Muscle layer of duodenum (tissue), 2 donors: Measurements from ENCODE around the gene FOXO3.

Experiments
- H3K27ac ChIP-seq: one replicate; pipeline ENCODE4 v1.7.0; 2013; ENCODE audit warnings: mild to moderate bottlenecking, low read length
- H3K27me3 ChIP-seq: one replicate; pipeline ENCODE4 v1.7.0; 2013; ENCODE audit warnings: low read depth, mild to moderate bottlenecking, control low read depth, low read length
- H3K36me3 ChIP-seq, 2 donors: one replicate each; pipeline ENCODE4 v1.7.0; 2013; ENCODE audit warnings: low read length in 2 of 2, control low read depth in 1 of 2, mild to moderate bottlenecking in 1 of 2; ENCODE audit not compliant: insufficient read depth in 2 of 2, control insufficient read depth in 1 of 2
- H3K4me1 ChIP-seq, 2 donors: one replicate each; pipeline ENCODE4 v1.7.0; 2013; ENCODE audit warnings: low read length in 2 of 2, mild to moderate bottlenecking in 2 of 2, control low read depth in 1 of 2, moderate library complexity in 1 of 2; ENCODE audit not compliant: insufficient read depth in 2 of 2, control insufficient read depth in 1 of 2
- H3K4me3 ChIP-seq, 2 donors: one replicate each; pipeline ENCODE4 v1.7.0; 2013; ENCODE audit warnings: low read length in 2 of 2, low read depth in 1 of 2, mild to moderate bottlenecking in 1 of 2
- H3K9me3 ChIP-seq, 2 donors: one replicate each; pipeline ENCODE4 v1.7.0; 2013; ENCODE audit warnings: low read length in 2 of 2, control low read depth in 1 of 2, mild to moderate bottlenecking in 1 of 2; ENCODE audit not compliant: control insufficient read depth in 1 of 2
- donor health status: healthy.

The FOXO3 gene

DNA sequence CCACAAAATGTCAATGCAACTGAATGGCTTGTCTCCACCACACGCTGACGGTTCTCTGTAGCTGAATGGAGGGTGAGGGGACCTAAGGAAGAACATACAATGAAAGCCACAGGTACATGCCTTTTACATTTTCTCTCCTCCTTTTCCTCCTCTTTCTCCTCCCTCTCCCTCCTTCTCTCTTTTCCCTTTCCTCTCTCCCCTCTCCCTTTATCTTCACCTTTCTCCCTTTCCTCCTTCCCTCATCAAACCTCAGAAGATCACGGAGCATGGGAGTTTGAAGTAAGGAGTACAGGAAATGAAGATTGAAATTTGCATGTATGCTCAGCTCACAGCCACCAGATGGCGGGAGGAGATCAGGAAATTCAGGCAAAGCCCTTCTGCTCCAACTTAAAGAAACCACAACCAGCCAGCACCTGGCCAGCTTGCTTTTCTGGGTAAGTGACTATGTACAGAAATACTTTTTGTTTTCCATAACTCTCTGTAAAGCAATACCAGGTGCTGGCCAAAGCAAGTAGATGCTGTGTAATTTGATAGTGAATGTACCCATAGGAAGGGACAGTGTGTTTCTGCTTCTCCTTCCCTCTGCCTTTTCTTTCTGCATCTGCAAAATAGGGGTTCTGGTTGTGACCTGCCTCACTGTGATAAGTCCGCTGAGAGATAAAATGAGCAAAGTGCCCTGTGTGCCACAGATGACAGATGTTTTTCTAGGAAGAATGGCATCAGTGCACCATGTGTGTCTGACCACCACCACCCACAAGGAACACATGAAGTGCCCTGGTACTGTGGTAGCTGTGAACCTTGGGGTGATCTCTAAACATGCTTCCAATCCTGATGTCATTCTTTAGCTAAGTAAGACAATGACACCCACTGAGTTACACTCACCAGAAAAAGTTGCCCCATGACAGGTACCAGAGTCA, 18.6 kb upstream of the FOXO3 start:
- Histone ChIP-seq H3K36me3 (no peaks in the 10 kb centered on the region), H3K27ac (no peak overlapping the region), H3K4me3 (peak overlapping the region in 1 of 2 donors; percentile 9), H3K4me1 (no peaks in the 10 kb centered on the region), H3K27me3 (no peaks in the 10 kb centered on the region), H3K9me3 (no peaks in the 10 kb centered on the region)

DNA sequence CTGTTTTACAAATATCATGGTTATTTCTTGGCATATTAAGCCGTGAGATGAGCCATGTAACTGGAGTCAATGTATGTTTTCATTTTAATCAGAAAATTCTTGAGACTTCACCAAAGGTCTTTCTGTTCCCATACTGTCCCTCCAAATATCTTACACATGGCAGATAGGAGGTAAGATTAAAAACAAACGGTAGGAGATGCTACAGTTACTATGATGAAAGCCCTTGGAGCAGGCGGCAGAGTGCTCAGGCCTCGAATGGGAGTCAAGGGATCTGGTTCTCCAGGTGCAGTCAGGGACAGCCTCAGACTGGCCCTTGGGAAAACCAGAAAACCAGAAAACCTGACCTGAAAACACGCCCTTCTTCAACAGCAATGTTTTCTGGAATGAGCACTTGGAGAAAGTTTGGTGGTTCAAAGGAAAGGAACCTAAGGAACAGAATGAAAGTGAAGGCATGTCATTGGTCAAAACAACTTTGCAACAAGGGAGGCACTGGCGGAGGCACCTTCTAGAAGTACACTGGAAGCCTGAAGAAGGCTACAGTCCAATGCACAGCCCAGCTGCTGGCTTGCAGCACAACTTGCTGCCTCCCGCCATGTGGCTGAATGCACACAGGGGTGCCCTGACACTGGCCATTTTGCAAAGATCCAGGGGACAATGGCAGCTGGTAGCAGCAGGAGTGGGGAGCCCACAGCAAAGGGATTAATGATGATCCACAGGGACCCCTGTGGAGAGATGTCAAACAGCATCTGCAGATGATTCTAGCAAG, 17.4 kb upstream of the FOXO3 start:
- H3K36me3 ChIP-seq, result no peaks in the 10 kb centered on the region
- H3K27me3 ChIP-seq, result no peaks in the 10 kb centered on the region
- no peak overlapping the region for H3K27ac ChIP-seq
- H3K4me3 ChIP-seq, result no peak overlapping the region
- no peaks in the 10 kb centered on the region for H3K4me1 ChIP-seq
- no peaks in the 10 kb centered on the region for H3K9me3 ChIP-seq

DNA sequence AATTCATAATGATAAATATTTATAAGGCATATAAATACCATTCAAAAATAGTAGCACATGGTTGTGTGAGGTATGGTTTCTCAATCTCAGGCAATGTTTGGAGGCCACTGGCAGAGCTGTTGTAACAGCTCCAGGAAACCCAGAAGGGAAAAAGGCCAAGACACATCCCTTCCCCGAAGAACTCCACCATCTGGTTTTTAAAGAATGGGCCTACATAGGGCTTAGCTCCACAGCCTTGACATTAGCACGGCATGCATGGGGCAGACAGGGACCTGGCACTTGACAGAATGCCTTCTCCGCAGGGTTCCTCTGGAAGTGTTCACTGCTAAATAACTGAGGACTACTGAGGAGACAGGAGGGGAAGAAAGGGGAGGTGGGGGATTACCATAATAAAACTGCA, 16.1 kb upstream of the FOXO3 start:
- no peaks in the 10 kb centered on the region for H3K4me1 ChIP-seq
- no peaks in the 10 kb centered on the region for H3K9me3 ChIP-seq
- no peak overlapping the region for H3K4me3 ChIP-seq
- H3K36me3 ChIP-seq, result no peaks in the 10 kb centered on the region
- no peaks in the 10 kb centered on the region for H3K27me3 ChIP-seq
- no peak overlapping the region for H3K27ac ChIP-seq

- H3K4me1 ChIP-seq, result no peaks in the 10 kb centered on the region
- no peaks in the 10 kb centered on the region for H3K36me3 ChIP-seq
- no peak overlapping the region for H3K4me3 ChIP-seq
- H3K27me3 ChIP-seq, result no peaks in the 10 kb centered on the region
- no peak overlapping the region for H3K27ac ChIP-seq
- no peaks in the 10 kb centered on the region for H3K9me3 ChIP-seq
Measured at GRCh38 chr6:108546079-108547049, 14.4 kb upstream of the FOXO3 start.

- Histone ChIP-seq H3K27ac (no peak overlapping the region), H3K36me3 (no peaks in the 10 kb centered on the region), H3K4me1 (no peaks in the 10 kb centered on the region), H3K9me3 (no peaks in the 10 kb centered on the region), H3K27me3 (no peaks in the 10 kb centered on the region), H3K4me3 (no peak overlapping the region)
Measured at GRCh38 chr6:108549241-108549640, 11.5 kb upstream of the FOXO3 start.

- no peaks in the 10 kb centered on the region for H3K36me3 ChIP-seq
- H3K27me3 ChIP-seq, result no peaks in the 10 kb centered on the region
- no peaks in the 10 kb centered on the region for H3K4me1 ChIP-seq
- H3K27ac ChIP-seq, result no peak overlapping the region
- no peaks in the 10 kb centered on the region for H3K9me3 ChIP-seq
- no peak overlapping the region for H3K4me3 ChIP-seq
Measured at GRCh38 chr6:108549741-108550140, 11.0 kb upstream of the FOXO3 start.

DNA sequence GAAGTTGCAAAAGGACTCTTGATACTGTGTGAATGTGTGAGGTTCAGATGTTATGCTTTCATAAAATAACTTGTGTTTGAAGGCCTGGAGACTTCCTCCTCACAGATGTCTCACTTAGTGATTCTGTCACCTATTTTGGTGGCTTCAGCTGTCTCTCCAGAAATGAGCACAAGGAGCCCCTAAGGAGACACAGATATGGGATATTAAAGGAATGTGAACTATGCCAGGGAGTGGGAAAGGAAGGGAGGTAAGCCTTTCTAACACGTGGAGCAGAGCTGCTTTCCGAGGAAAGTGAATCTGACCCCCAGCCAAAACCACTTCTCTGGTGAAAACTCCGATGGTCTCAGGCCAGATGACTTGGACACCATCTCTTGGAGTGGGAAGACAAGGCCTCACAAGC, 10.5 kb upstream of the FOXO3 start:
- Histone ChIP-seq H3K9me3 (no peaks in the 10 kb centered on the region), H3K4me1 (no peaks in the 10 kb centered on the region), H3K36me3 (no peaks in the 10 kb centered on the region), H3K27ac (no peak overlapping the region), H3K27me3 (no peaks in the 10 kb centered on the region), H3K4me3 (no peak overlapping the region)

DNA sequence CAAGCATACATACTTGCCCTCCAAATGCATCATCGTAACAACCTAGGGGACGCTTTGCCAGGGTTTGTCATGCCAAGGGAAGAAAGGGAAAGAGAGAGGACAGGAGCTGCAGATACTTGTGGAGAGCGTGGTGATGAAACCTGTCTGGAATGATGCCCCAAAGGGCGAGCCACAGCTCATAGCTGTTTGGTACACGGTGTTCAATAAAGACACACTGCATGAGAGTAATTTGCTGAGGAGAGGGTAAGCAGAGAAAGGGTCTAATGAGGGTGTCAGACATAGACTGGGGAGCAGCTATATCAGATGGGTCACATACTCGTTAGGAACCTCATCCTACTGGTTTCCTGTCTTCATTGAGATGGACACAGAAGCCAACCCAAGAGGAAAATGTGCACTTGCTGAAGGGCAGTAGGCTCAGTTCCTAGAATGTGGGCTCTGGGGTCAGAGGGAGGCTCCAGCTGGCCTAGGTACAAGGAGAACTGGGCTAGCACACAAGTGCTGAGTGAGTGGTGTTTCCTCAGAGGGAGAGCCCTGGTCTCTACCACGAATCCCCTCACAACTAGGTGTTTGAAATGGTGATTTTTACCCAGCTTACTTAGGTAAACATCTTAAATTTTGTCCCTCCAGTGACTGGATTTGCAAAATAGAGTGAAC, 5.2 kb upstream of the FOXO3 start:
- Histone ChIP-seq H3K4me1 (peaks cover 6 to 13% of the 10 kb centered on the region in 2 donors), H3K36me3 (peaks cover 0 to 9% of the 10 kb centered on the region in 2 donors), H3K4me3 (no peak overlapping the region), H3K9me3 (no peaks in the 10 kb centered on the region), H3K27ac (no peak overlapping the region), H3K27me3 (no peaks in the 10 kb centered on the region)

- peaks cover 6 to 13% of the 10 kb centered on the region in 2 donors for H3K4me1 ChIP-seq
- H3K9me3 ChIP-seq, result no peaks in the 10 kb centered on the region
- peak overlapping the region; percentile 84 for H3K27ac ChIP-seq
- H3K36me3 ChIP-seq, result peaks cover 0 to 9% of the 10 kb centered on the region in 2 donors
- no peaks in the 10 kb centered on the region for H3K27me3 ChIP-seq
- H3K4me3 ChIP-seq, result no peak overlapping the region
Measured at GRCh38 chr6:108556250-108556649, 4.5 kb upstream of the FOXO3 start.

- Histone ChIP-seq H3K4me3 (peak overlapping the region; percentile 72 to 92), H3K27ac (peak overlapping the region; percentile 84), H3K9me3 (no peaks in the 10 kb centered on the region), H3K27me3 (no peaks in the 10 kb centered on the region), H3K4me1 (peaks cover 6 to 13% of the 10 kb centered on the region in 2 donors), H3K36me3 (peaks cover 0 to 9% of the 10 kb centered on the region in 2 donors)
Measured at GRCh38 chr6:108556866-108557493, 3.7 kb upstream of the FOXO3 start.
